ENCODE results near the gene MYBBP1A. TPM values are rescaled to one million over a fixed set of nuclear protein-coding genes. Genes with fewer than 3 reads are reported as not detected.

MYBBP1A gene
- total RNA-seq, 1 experiment from 2014 or later = 163 TPM

- H3K36me3 Mint-ChIP-seq = peaks cover 34% of the 10 kb centered on the region
Measured at GRCh38 chr17:4542726-4543191, 12.4 kb downstream of the MYBBP1A start.

GRCh38 chr17:4542003-4542725 is 13.0 kb downstream of the MYBBP1A start:
- ChIA-PET CTCF (interaction anchor here (8.2 kb wide), 1 partner anchor 121 kb away, joined by 57 read pairs; no protein-coding TSS in a partner anchor), POLR2A (no interaction called here)
- no peak for ATAC-seq
- TF ChIP-seq GABPB1 (CRISPR knock-in tag; IDR thresholded peaks at IDR 0.05) = no peak
- TF ChIP-seq SP1 (CRISPR knock-in tag; conservative IDR thresholded peaks at IDR 0.05) = no peak
- no peak for TF ChIP-seq TEAD1 (CRISPR knock-in tag; IDR thresholded peaks at IDR 0.05)
- no peak for TF ChIP-seq USF1 (CRISPR knock-in tag; IDR thresholded peaks at IDR 0.05)
- TF ChIP-seq SMAD3 (CRISPR knock-in tag; IDR thresholded peaks at IDR 0.05; ENCODE audit: borderline replicate concordance) = no peak
- TF ChIP-seq PRDM15 (CRISPR knock-in tag; IDR thresholded peaks at IDR 0.05) = no peak
- TF ChIP-seq ESRRA (CRISPR knock-in tag; IDR thresholded peaks at IDR 0.05; ENCODE audit: borderline replicate concordance) = no peak
- no peak for TF ChIP-seq E2F4 (CRISPR knock-in tag; IDR thresholded peaks at IDR 0.05; ENCODE audit: borderline replicate concordance, low read depth)
- no peak for TF ChIP-seq GTF2I (CRISPR knock-in tag; conservative IDR thresholded peaks at IDR 0.05)
- no peak for TF ChIP-seq ZBTB43 (CRISPR knock-in tag; IDR thresholded peaks at IDR 0.05)
- no peak for TF ChIP-seq NFATC4 (CRISPR knock-in tag; IDR thresholded peaks at IDR 0.05)
- no peak for TF ChIP-seq IRF1 (CRISPR knock-in tag; IDR thresholded peaks at IDR 0.05)
- H3K4me3 Mint-ChIP-seq = no peak overlapping the region
- no peaks in the 10 kb centered on the region for H3K9me3 Mint-ChIP-seq
- no peak for DNase-seq (ENCODE audit: low spot score)
- H3K4me1 Mint-ChIP-seq = peaks cover under 1% of the 10 kb centered on the region; the same call in 1 of the 2 replicates
- peaks cover 29% of the 10 kb centered on the region for H3K36me3 Mint-ChIP-seq
- H3K27me3 Mint-ChIP-seq (ENCODE audit: low read depth) = no peaks in the 10 kb centered on the region
- H3K27ac Mint-ChIP-seq = no peak overlapping the region

More at GRCh38 chr17:4542726-4543191, 12.4 kb downstream of the MYBBP1A start:
- DNase-seq (ENCODE audit: low spot score) (no peak), ATAC-seq (no peak)
- CTCF ChIA-PET = no interaction called here
- POLR2A ChIA-PET = no interaction called here
- H3K27ac Mint-ChIP-seq = no peak overlapping the region
- TF ChIP-seq NR2C2 (CRISPR knock-in tag; IDR thresholded peaks at IDR 0.05) (no peak), ETV6 (CRISPR knock-in tag; IDR thresholded peaks at IDR 0.05) (no peak), ZNF416 (CRISPR knock-in tag; IDR thresholded peaks at IDR 0.05) (no peak), CREB1 (CRISPR knock-in tag; IDR thresholded peaks at IDR 0.05) (no peak)
- H3K4me1 Mint-ChIP-seq = no peaks in the 10 kb centered on the region
- no peak overlapping the region for H3K4me3 Mint-ChIP-seq
- no peaks in the 10 kb centered on the region for H3K9me3 Mint-ChIP-seq
- H3K27me3 Mint-ChIP-seq (ENCODE audit: low read depth) = no peaks in the 10 kb centered on the region
